Lower leg skin (tissue), 4 donors: ENCODE measurements around the gene AOPEP. TPM values are rescaled to one million over a fixed set of nuclear protein-coding genes. Genes with fewer than 3 reads are reported as not detected.

Experiments
- DNase-seq, 2 donors: peaks; one replicate each; pipeline ENCODE4 v3.0.0-alpha.2; 2019; ENCODE audit warnings: low spot score in 2 of 2
- H3K4me3 ChIP-seq: fragments of 200-600 bp; sonication (generic); 2 replicates; pipeline ENCODE4 v1.5.1; 2017; ENCODE audit warnings: mild to moderate bottlenecking, low read depth; ENCODE audit not compliant: poor library complexity, severe bottlenecking
- POLR2A ChIP-seq, 2 donors: fragments of 450-650 bp; IDR thresholded peaks; one replicate each; pipeline ENCODE4 v1.6.1; 2016 to 2017; ENCODE audit warnings: antibody characterized with exemption in 2 of 2, mild to moderate bottlenecking in 1 of 2, moderate library complexity in 1 of 2
- WGBS, 2 donors: methylation state at CpG; one replicate each; pipeline ENCODE4 v1.1.5; 2018; 5-methylcytosine and 5-hydroxymethylcytosine counted together
- intact Hi-C: fragments of 100-400 bp; cut with DNase I; formaldehyde crosslinking; loops from one replicate; pipeline ENCODE4 v1.15.0; 2023; ENCODE audit warnings: low total_unique reads
- total RNA-seq, 4 donors: library from RNA; depleted of rRNA; stranded (reverse); fragments of >200 nt; gene quantifications; one replicate each; pipeline ENCODE4 v1.1.0, GENCODE V29; 2016
- TF ChIP-seq, protein P1 (sequence below), 3 donors: fragments of 450-650 bp; IDR thresholded peaks; one replicate each; pipeline ENCODE4 v1.5.1; 2016; ENCODE audit warnings: antibody characterized with exemption in 3 of 3, mild to moderate bottlenecking in 3 of 3, moderate library complexity in 2 of 3

The AOPEP gene
- total RNA-seq, 4 donors from 2014 or later = 66.3 to 136 (median 118) TPM

DNA sequence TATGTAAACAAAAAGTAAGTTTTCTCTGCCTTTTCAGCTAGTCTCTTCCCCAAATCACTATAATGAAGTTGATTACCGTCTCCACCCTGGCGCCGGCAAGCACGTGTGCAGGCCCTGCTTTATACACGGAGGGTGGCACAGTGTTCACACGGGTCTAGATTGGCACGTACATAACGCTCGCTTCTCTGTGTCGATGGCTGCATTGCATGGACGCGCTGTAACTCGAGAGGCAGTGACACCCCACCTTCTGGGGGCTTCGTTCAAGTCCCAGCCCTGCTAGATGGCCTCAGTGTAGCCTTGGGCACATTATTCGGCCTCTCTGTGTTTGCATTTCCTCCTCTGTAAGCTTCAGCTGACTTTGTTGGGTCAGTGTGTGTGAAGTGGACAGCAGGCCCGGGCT, 367.1 kb downstream of the AOPEP start:
- TF ChIP-seq POLR2A (IDR thresholded peaks at IDR 0.05) = no peak
- TF ChIP-seq, protein P1, sequence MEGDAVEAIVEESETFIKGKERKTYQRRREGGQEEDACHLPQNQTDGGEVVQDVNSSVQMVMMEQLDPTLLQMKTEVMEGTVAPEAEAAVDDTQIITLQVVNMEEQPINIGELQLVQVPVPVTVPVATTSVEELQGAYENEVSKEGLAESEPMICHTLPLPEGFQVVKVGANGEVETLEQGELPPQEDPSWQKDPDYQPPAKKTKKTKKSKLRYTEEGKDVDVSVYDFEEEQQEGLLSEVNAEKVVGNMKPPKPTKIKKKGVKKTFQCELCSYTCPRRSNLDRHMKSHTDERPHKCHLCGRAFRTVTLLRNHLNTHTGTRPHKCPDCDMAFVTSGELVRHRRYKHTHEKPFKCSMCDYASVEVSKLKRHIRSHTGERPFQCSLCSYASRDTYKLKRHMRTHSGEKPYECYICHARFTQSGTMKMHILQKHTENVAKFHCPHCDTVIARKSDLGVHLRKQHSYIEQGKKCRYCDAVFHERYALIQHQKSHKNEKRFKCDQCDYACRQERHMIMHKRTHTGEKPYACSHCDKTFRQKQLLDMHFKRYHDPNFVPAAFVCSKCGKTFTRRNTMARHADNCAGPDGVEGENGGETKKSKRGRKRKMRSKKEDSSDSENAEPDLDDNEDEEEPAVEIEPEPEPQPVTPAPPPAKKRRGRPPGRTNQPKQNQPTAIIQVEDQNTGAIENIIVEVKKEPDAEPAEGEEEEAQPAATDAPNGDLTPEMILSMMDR (IDR thresholded peaks at IDR 0.05) = no peak
- intact Hi-C loops = no loop called here
- 88 to 90% methylated on average over 16 of the region's 16 CpGs for WGBS, 2 donors
- no peak overlapping the region for H3K4me3 ChIP-seq
- no peak for DNase-seq

DNA sequence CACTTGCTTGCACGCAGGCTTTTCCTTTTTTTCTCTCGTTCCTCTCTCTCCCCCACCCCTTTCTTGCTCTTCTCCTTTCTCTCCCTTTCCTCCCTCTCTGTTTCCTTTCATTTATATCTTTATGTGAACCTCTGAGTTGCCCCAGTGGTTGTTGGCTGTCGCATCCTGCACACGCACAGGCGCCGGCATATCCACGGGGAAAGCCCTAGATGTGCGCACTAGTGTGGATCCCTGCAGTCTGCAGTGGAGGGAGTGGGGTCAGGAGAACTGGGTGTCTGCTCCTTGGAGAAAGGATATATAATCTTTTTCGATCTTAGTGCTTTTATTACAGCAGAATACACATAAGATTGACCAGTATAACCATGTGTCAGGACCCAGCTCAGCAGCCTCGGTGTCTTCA, 367.5 kb downstream of the AOPEP start:
- TF ChIP-seq POLR2A (IDR thresholded peaks at IDR 0.05) = no peak
- TF ChIP-seq, protein P1 (IDR thresholded peaks at IDR 0.05) = no peak
- DNase-seq = no peak
- WGBS, 2 donors = 81 to 92% methylated on average over 10 of the region's 10 CpGs
- H3K4me3 ChIP-seq = no peak overlapping the region
- intact Hi-C loops = no loop called here

DNA sequence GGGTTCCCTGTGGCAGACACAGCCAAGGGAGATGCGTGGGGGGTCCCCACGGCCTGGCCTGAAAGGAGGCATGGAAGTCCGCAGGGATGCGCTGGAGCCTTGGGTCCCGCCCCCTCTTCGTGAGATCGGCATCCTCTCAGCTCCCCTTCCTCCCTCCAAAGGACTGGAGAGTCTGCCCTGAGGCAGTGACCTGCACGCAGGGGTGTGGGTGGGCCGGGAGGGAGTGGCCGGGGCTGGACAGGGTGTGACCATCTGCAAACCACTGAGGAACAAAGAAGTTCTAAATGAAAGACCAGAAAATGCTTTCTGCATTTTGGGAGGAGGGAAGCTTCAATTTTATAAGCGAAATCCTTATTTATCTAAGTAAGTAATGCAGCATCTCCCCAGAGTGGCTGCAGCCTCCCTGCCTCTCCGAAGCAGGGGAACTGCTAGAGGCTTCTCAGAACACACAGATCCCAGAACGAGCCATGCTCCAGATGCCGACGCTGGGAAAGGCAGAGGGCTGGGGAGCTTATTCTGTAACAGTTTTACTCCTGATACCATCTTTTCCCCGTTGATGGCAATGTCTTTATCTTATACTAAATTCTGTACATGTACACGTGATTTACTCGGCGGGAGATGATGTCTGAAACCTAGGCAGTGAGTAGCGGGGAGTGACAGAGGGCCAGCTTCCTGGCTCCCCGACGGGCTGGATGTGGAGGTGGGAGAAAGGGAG, 369.3 kb downstream of the AOPEP start:
- 78 to 81% methylated on average over 21 to 22 of the region's 22 CpGs for WGBS, 2 donors
- intact Hi-C loops = no loop called here
- DNase-seq = no peak
- TF ChIP-seq, protein P1 (IDR thresholded peaks at IDR 0.05) = no peak
- no peak for TF ChIP-seq POLR2A (IDR thresholded peaks at IDR 0.05)
- no peak overlapping the region for H3K4me3 ChIP-seq

DNA sequence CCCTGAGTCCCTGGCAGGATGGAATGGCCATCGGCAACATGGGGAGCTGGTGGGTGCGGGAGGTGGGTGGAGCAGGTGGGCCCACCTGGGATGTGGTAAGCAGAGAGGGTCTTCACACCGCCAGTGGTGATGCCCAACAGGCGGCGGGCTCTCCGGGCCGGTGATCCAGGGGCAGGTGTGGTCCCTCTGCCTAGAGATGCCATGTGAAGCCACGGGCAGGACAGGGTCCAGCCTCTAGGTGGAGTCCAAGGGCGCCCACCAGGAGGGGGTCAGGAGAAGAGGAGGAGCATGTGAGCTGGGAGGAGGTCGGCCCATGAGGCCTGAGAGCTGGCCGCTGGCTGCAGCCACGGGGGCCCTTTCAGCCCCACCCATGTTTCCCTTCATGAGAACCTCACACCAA, 369.9 kb downstream of the AOPEP start:
- no peak for TF ChIP-seq POLR2A (IDR thresholded peaks at IDR 0.05)
- TF ChIP-seq, protein P1 (IDR thresholded peaks at IDR 0.05) = no peak
- H3K4me3 ChIP-seq = no peak overlapping the region
- DNase-seq = no peak
- 97 to 99% methylated on average over 12 of the region's 12 CpGs for WGBS, 2 donors
- intact Hi-C loops = no loop called here

DNA sequence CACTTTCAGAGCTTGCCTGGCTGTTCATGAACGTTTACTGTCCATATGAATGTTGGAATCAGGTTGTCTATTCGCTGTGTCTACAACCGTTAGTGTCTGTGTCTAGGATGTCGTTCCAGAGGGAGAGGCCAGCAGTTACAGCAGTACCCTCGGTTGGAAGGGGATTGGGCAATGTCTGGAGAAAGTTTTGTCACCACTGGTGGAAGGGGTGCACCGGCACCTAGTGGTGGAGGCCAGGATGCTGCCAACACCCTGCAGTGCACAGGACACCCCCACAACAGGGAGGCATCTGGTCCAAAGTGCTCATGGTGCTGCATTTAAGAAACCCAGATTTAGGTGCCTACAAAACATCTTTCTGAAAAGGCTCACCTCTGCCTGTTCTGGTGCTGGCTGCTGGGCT, 370.3 kb downstream of the AOPEP start:
- intact Hi-C loops = no loop called here
- no peak for DNase-seq
- no peak overlapping the region for H3K4me3 ChIP-seq
- TF ChIP-seq POLR2A (IDR thresholded peaks at IDR 0.05) = no peak
- TF ChIP-seq, protein P1 (IDR thresholded peaks at IDR 0.05) = no peak
- 74 to 84% methylated on average over 6 of the region's 6 CpGs for WGBS, 2 donors

DNA sequence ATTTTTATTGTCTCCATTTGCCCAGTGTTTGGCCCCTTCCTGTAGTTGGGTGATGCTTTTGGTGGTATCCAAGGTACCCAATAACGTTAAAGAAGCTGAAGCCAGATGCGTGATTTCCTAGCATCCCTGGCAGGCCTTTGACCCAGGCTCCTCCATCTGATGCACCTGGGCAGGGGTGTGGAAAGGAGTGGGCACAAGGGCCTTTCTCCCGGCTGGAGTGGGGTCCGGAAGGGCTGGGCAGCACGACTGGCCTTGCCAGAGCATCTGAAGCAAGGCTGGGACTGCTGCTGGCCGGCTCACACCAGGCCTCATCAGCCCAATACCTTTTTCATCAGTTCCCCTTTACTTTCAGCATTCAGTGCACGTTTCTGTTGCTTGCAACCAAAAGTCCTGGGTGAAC, 370.8 kb downstream of the AOPEP start:
- no peak overlapping the region for H3K4me3 ChIP-seq
- TF ChIP-seq, protein P1 (IDR thresholded peaks at IDR 0.05) = no peak
- no peak for TF ChIP-seq POLR2A (IDR thresholded peaks at IDR 0.05)
- DNase-seq = no peak
- intact Hi-C loops = no loop called here
- WGBS, 2 donors = 86 to 94% methylated on average over 7 of the region's 7 CpGs
